Caco-2 (cell line): ENCODE results near the gene RORC. TPM values are rescaled to one million over a fixed set of nuclear protein-coding genes. Genes with fewer than 3 reads are reported as not detected.

Experiments
- BruUV-seq: library from RNA; stranded (reverse); fragments of 400-500 nt; replicated peaks from 2 replicates; lab custom pipeline; 2021; lab: Mats Ljungman, UMichigan
- CTCF ChIA-PET: fragments of 300-600 bp; sonication (Branson Sonifier 250); formaldehyde crosslinking; loops from one replicate; lab custom pipeline; 2022; ENCODE audit warnings: antibody characterized with exemption; lab: Charles Lee
- POLR2A ChIA-PET: fragments of 300-600 bp; sonication (Branson Sonifier 250); formaldehyde crosslinking; loops from one replicate; lab custom pipeline; 2022; ENCODE audit warnings: antibody characterized with exemption; lab: Charles Lee
- DNase-seq, 2 experiments: peaks; one replicate each; pipeline versions ENCODE4 v3.0.0 to v3.0.0-alpha.2; 2020 to 2022
- H3K27me3 ChIP-seq: replicated peaks from 2 replicates; pipeline ENCODE4 v1.6.0; 2011; ENCODE audit warnings: low read length; ENCODE audit not compliant: control insufficient read depth, insufficient read depth
- H3K36me3 ChIP-seq: 2 replicates; pipeline ENCODE4 v1.5.1; 2011; ENCODE audit warnings: low read length; ENCODE audit not compliant: control insufficient read depth, insufficient read depth
- H3K4me1 ChIP-seq: fragments of 250-450 bp; sonication (Bioruptor Pico); 2 replicates; pipeline ENCODE4 v1.5.1; 2020; ENCODE audit warnings: mild to moderate bottlenecking
- H3K4me3 ChIP-seq: 2 replicates; pipeline ENCODE4 v1.5.1; 2011; ENCODE audit warnings: low read depth, mild to moderate bottlenecking, control low read depth, low read length
- H3K9me3 ChIP-seq: fragments of 250-450 bp; sonication (Bioruptor Pico); 2 replicates; pipeline ENCODE4 v1.5.1; 2020; ENCODE audit warnings: mild to moderate bottlenecking, moderate library complexity
- H3K27ac Mint-ChIP-seq: one replicate; pipeline ENCODE4 v1.8.0; 2022; ENCODE audit warnings: mixed read lengths; ENCODE audit not compliant: unreplicated experiment
- H3K27me3 Mint-ChIP-seq: one replicate; pipeline ENCODE4 v1.8.0; 2022; ENCODE audit warnings: mixed read lengths; ENCODE audit not compliant: insufficient read depth, unreplicated experiment
- H3K36me3 Mint-ChIP-seq: one replicate; pipeline ENCODE4 v1.8.0; 2022; ENCODE audit warnings: mild to moderate bottlenecking, mixed read lengths; ENCODE audit not compliant: insufficient read depth, unreplicated experiment
- H3K4me1 Mint-ChIP-seq: one replicate; pipeline ENCODE4 v1.8.0; 2022; ENCODE audit warnings: low read depth, mixed read lengths; ENCODE audit not compliant: unreplicated experiment
- H3K4me3 Mint-ChIP-seq: one replicate; pipeline ENCODE4 v1.8.0; 2022; ENCODE audit warnings: mild to moderate bottlenecking, moderate library complexity, mixed read lengths; ENCODE audit not compliant: unreplicated experiment
- H3K9me3 Mint-ChIP-seq: one replicate; pipeline ENCODE4 v1.8.0; 2022; ENCODE audit warnings: mixed read lengths; ENCODE audit not compliant: unreplicated experiment
- CTCF ChIP-seq, 2 experiments: fragments of 200-600 bp in 1 of 2; IDR thresholded peaks; 1 replicate in 1 of 2; 2 replicates in 1 of 2; pipeline versions ENCODE4 v1.5.1 to v1.8.0; 2011 to 2022; ENCODE audit warnings: antibody characterized with exemption in 1 of 2, control low read depth in 1 of 2, inconsistent platforms in 1 of 2, low read depth in 1 of 2, low read length in 1 of 2, mild to moderate bottlenecking in 1 of 2, moderate library complexity in 1 of 2; ENCODE audit not compliant: insufficient read depth in 1 of 2, severe bottlenecking in 1 of 2, unreplicated experiment in 1 of 2
- intact Hi-C: fragments of 100-400 bp; cut with micrococcal nuclease; formaldehyde crosslinking; loops from one replicate; pipeline ENCODE4 v1.10.0; 2022; ENCODE audit not compliant: unreplicated experiment
- total RNA-seq: library from RNA; stranded (reverse); gene quantifications from 2 replicates; pipeline ENCODE4 v1.2.3, GENCODE V29; 2022

RORC gene
- total RNA-seq, 1 experiment from 2014 or later, result not detected

GRCh38 chr1:151860504-151861187 is 29.0 kb upstream of the RORC start:
- Histone ChIP-seq H3K9me3 (no peaks in the 10 kb centered on the region), H3K36me3 (no peaks in the 10 kb centered on the region), H3K4me1 (no peaks in the 10 kb centered on the region), H3K4me3 (no peak overlapping the region), H3K27me3 (no peaks in the 10 kb centered on the region)
- CTCF ChIA-PET, result no interaction called here
- POLR2A ChIA-PET, result no interaction called here
- Mint-ChIP-seq H3K27ac (no peak overlapping the region), H3K4me3 (no peak overlapping the region), H3K27me3 (no peaks in the 10 kb centered on the region), H3K4me1 (no peaks in the 10 kb centered on the region), H3K9me3 (no peaks in the 10 kb centered on the region), H3K36me3 (no peaks in the 10 kb centered on the region)
- intact Hi-C loops, result no loop called here
- BruUV-seq, result no TSS peak
- TF ChIP-seq CTCF (IDR thresholded peaks at IDR 0.05; ENCODE audit: insufficient read depth in 1 of 2, low read depth in 1 of 2, low read length in 1 of 2, severe bottlenecking in 1 of 2, unreplicated experiment in 1 of 2), result no peak
- DNase-seq, result no peak

GRCh38 chr1:151859891-151860293 is 28.3 kb upstream of the RORC start:
- CTCF ChIA-PET, result no interaction called here
- no peak overlapping the region for H3K27ac Mint-ChIP-seq
- no peaks in the 10 kb centered on the region for H3K9me3 Mint-ChIP-seq
- Histone ChIP-seq H3K9me3 (no peaks in the 10 kb centered on the region), H3K4me3 (no peak overlapping the region), H3K27me3 (no peaks in the 10 kb centered on the region), H3K4me1 (no peaks in the 10 kb centered on the region), H3K36me3 (no peaks in the 10 kb centered on the region)
- no peak overlapping the region for H3K4me3 Mint-ChIP-seq
- no peaks in the 10 kb centered on the region for H3K36me3 Mint-ChIP-seq
- no peaks in the 10 kb centered on the region for H3K27me3 Mint-ChIP-seq
- POLR2A ChIA-PET, result no interaction called here
- H3K4me1 Mint-ChIP-seq, result no peaks in the 10 kb centered on the region
- no peak for TF ChIP-seq CTCF (IDR thresholded peaks at IDR 0.05; ENCODE audit: insufficient read depth in 1 of 2, low read depth in 1 of 2, low read length in 1 of 2, severe bottlenecking in 1 of 2, unreplicated experiment in 1 of 2)
- intact Hi-C loops, result no loop called here
- no TSS peak for BruUV-seq
- no peak for DNase-seq

- POLR2A ChIA-PET, result no interaction called here
- Histone ChIP-seq H3K4me1 (no peaks in the 10 kb centered on the region), H3K4me3 (no peak overlapping the region), H3K36me3 (no peaks in the 10 kb centered on the region), H3K9me3 (no peaks in the 10 kb centered on the region), H3K27me3 (no peaks in the 10 kb centered on the region)
- CTCF ChIA-PET, result interaction anchor here (0.7 kb wide), 1 partner anchor 23 kb away, joined by 3 read pairs; no protein-coding TSS in a partner anchor
- Mint-ChIP-seq H3K9me3 (no peaks in the 10 kb centered on the region), H3K4me1 (no peaks in the 10 kb centered on the region), H3K36me3 (no peaks in the 10 kb centered on the region), H3K4me3 (no peak overlapping the region), H3K27me3 (no peaks in the 10 kb centered on the region), H3K27ac (no peak overlapping the region)
- no peak for TF ChIP-seq CTCF (IDR thresholded peaks at IDR 0.05; ENCODE audit: insufficient read depth in 1 of 2, low read depth in 1 of 2, low read length in 1 of 2, severe bottlenecking in 1 of 2, unreplicated experiment in 1 of 2)
- BruUV-seq, result no TSS peak
- intact Hi-C loops, result no loop called here
- DNase-seq, result no peak
Measured at GRCh38 chr1:151858886-151859665, 27.5 kb upstream of the RORC start.
